K562 (cell line): ENCODE data around the gene GAB2. TPM values are rescaled to one million over a fixed set of nuclear protein-coding genes. Genes with fewer than 3 reads are reported as not detected.

Source experiments
- ATAC-seq: fragments of 200-7000 bp; cut with Tn5 transposase; 3 replicates; pipeline ENCODE4 v1.9.1; 2020; ENCODE audit warnings: moderate library complexity
- BruUV-seq: library from RNA; stranded (reverse); fragments of 400-500 nt; replicated peaks from 2 replicates; lab custom pipeline; 2021; lab: Mats Ljungman, UMichigan
- CTCF ChIA-PET: fragments of 300-600 bp; formaldehyde crosslinking; extraction: SDS; loops from one replicate; lab custom pipeline; 2021; ENCODE audit warnings: low intra/inter-chr PET ratio; lab: Yijun Ruan, JAX
- POLR2A ChIA-PET: fragments of 300-600, 350-650 bp; sonication (Branson Sonifier 250); formaldehyde crosslinking; extraction: SDS; loops from one replicate; lab custom pipeline; 2021; ENCODE audit warnings: antibody characterized with exemption, inconsistent platforms; lab: Yijun Ruan, JAX
- DNase-seq, 4 experiments: peaks; one replicate each; pipeline versions ENCODE4 v3.0.0 to v3.0.0-alpha.2; 2011 to 2018; ENCODE audit warnings: low spot score in 3 of 4, mixed read lengths in 3 of 4; ENCODE audit errors: extremely low read depth in 1 of 4
- FAIRE-seq: peaks from 2 replicates; lab custom pipeline; 2011; peaks lifted over from hg19 to GRCh38; lab: Jason Lieb, UNC
- H2AFZ ChIP-seq: 2 replicates; pipeline ENCODE4 v1.6.0; 2011; ENCODE audit warnings: low read depth, low read length, control low read depth, inconsistent platforms
- H3K27ac ChIP-seq: fragments of 200-600 bp; 3 replicates; pipeline ENCODE4 v1.8.0; 2011; ENCODE audit warnings: low read depth, mild to moderate bottlenecking, control low read depth, inconsistent platforms, low read length, moderate library complexity, mixed read lengths; ENCODE audit errors: extremely low read depth
- H3K27me3 ChIP-seq, 2 experiments: fragments of 300-600 bp in 1 of 2; 2 replicates in 1 of 2; 3 replicates in 1 of 2; pipeline versions ENCODE4 v1.6.0 to v1.8.0; 2011; ENCODE audit warnings: inconsistent platforms in 2 of 2, low read length in 2 of 2, mild to moderate bottlenecking in 1 of 2, mixed read lengths in 1 of 2, moderate library complexity in 1 of 2; ENCODE audit not compliant: control insufficient read depth in 2 of 2, insufficient read depth in 2 of 2
- H3K36me3 ChIP-seq: fragments of 300-600 bp; 3 replicates; pipeline ENCODE4 v1.8.0; 2011; ENCODE audit warnings: mild to moderate bottlenecking, low read length, inconsistent platforms; ENCODE audit not compliant: control insufficient read depth, insufficient read depth
- H3K4me1 ChIP-seq, 2 experiments: fragments of 200-600 bp in 1 of 2; replicated peaks in 1 of 2; 2 replicates in 1 of 2; 3 replicates in 1 of 2; pipeline versions ENCODE4 v1.5.1 to v1.8.0; 2011; ENCODE audit warnings: inconsistent platforms in 2 of 2, low read length in 2 of 2, mild to moderate bottlenecking in 1 of 2, mixed read lengths in 1 of 2, moderate library complexity in 1 of 2; ENCODE audit not compliant: control insufficient read depth in 2 of 2, insufficient read depth in 2 of 2
- H3K4me2 ChIP-seq: 2 replicates; pipeline ENCODE4 v1.6.1; 2011; ENCODE audit warnings: low read length, control low read depth, inconsistent platforms, mixed read lengths; ENCODE audit not compliant: insufficient read depth
- H3K4me3 ChIP-seq: fragments of 200-600 bp; sonication (generic), shearing (Covaris generic); 2 replicates; pipeline ENCODE4 v1.5.1; 2016; ENCODE audit warnings: control low read depth, inconsistent platforms
- H3K79me2 ChIP-seq: fragments of 200-600 bp; 3 replicates; pipeline ENCODE4 v1.8.0; 2011; ENCODE audit warnings: low read length, inconsistent platforms; ENCODE audit not compliant: control insufficient read depth, insufficient read depth
- H3K9ac ChIP-seq, 2 experiments: 2 replicates each; pipeline versions ENCODE4 v1.6.0 to v1.6.1; 2011; ENCODE audit warnings: low read depth in 2 of 2, low read length in 2 of 2, control low read depth in 1 of 2, inconsistent platforms in 1 of 2, mild to moderate bottlenecking in 1 of 2, mixed read lengths in 1 of 2; ENCODE audit not compliant: insufficient read depth in 1 of 2
- H3K9me1 ChIP-seq: one replicate; pipeline ENCODE4 v1.6.0; 2011; ENCODE audit warnings: inconsistent platforms, mild to moderate bottlenecking, low read length, moderate library complexity; ENCODE audit not compliant: control insufficient read depth, insufficient read depth
- H3K9me3 ChIP-seq: replicated peaks from 2 replicates; pipeline ENCODE4 v1.5.1; 2011; ENCODE audit warnings: low read depth, low read length, inconsistent platforms; ENCODE audit not compliant: control insufficient read depth, insufficient read depth
- H4K20me1 ChIP-seq: replicated peaks from 2 replicates; pipeline ENCODE4 v1.6.1; 2011; ENCODE audit warnings: low read length, inconsistent platforms, mixed read lengths; ENCODE audit not compliant: control insufficient read depth, insufficient read depth
- FOXJ3 ChIP-seq: sonication (generic); formaldehyde crosslinking; IDR thresholded peaks from 2 replicates; pipeline ENCODE4 v1.4.0; 2020; ENCODE audit warnings: mild to moderate bottlenecking, missing genetic modification reagents
- GTF2E2 ChIP-seq: fragments of 200-800 bp; sonication (Bioruptor generic); IDR thresholded peaks from 2 replicates; pipeline ENCODE4 v1.6.1; 2016; ENCODE audit warnings: missing genetic modification characterization, missing compliant biosample characterization
- MAX ChIP-seq: sonication (generic); formaldehyde crosslinking; IDR thresholded peaks from 2 replicates; pipeline ENCODE4 v1.9.0; 2022; ENCODE audit warnings: mild to moderate bottlenecking, missing genetic modification reagents
- XRCC4 ChIP-seq: IDR thresholded peaks from one replicate; pipeline ENCODE4 v1.6.1; 2011; ENCODE audit not compliant: insufficient read depth, insufficient read length; ENCODE audit errors: extremely low read depth
- ZNF24 ChIP-seq: fragments of 450-650 bp; IDR thresholded peaks from 2 replicates; pipeline ENCODE4 v1.6.1; 2016
- WGBS: fragments of 100-300 bp; shearing (Covaris generic); methylation state at CpG from one replicate; pipeline ENCODE4 v1.1.6; 2016; ENCODE audit warnings: low coverage, mixed read lengths; ENCODE audit not compliant: insufficient coverage; ENCODE audit errors: missing lambda C conversion rate; 5-methylcytosine and 5-hydroxymethylcytosine counted together
- in situ Hi-C: fragments of 300-500 bp; cut with MboI; formaldehyde crosslinking; loops from 4 replicates; pipeline ENCODE4 v1.15.0; 2018; ENCODE audit warnings: inconsistent platforms, mixed read lengths
- intact Hi-C: fragments of 100-400 bp; cut with micrococcal nuclease; formaldehyde crosslinking; loops from 2 replicates; pipeline ENCODE4 v1.14.2; 2022
- polyA plus RNA-seq, 8 experiments: library from polyadenylated mRNA; depleted of rRNA in 4 of 8; stranded (reverse) in 5 of 8; unstranded in 3 of 8; fragments of >200 nt; fragmentation: Nextera tagmentation in 2 of 8; fragmentation: Illumina TruSeq in 1 of 8; extraction: Ambion mirVana in 2 of 8; extraction: Trizol in 1 of 8; gene quantifications; 2 replicates each; pipeline versions ENCODE4 v1.2.1 to v1.2.3, GENCODE V29; 2011 to 2014; ENCODE audit warnings: inconsistent platforms in 1 of 8, missing spikeins in 1 of 8
- total RNA-seq, 7 experiments: library from RNA; depleted of rRNA in 6 of 7; stranded (reverse); fragments of >200 nt in 6 of 7; fragmentation: Illumina TruSeq in 2 of 7; extraction: Trizol in 2 of 7; gene quantifications; 2 replicates each; pipeline versions ENCODE4 v1.2.1 to v1.2.3, GENCODE V29; 2011 to 2021; ENCODE audit warnings: low replicate concordance in 1 of 7

Gene GAB2
- total and polyA plus RNA-seq, 9 of the 15 experiments (the other 6 are each of a cell fraction or from before 2014, with no cell fraction given): 2.3 to 35.2 (median 16.1) TPM

- in situ Hi-C loops: no loop called here
- Histone ChIP-seq H3K9ac (no peak overlapping the region), H3K9me3 (no peaks in the 10 kb centered on the region), H3K27ac (no peak overlapping the region), H3K4me1 (peaks cover 16 to 51% of the 10 kb centered on the region in 2 experiments; a peak in 4 of 5 replicates), H4K20me1 (no peaks in the 10 kb centered on the region), H3K36me3 (no peaks in the 10 kb centered on the region; the same call in 2 of the 3 replicates), H3K79me2 (no peaks in the 10 kb centered on the region), H2AFZ (no peak overlapping the region), H3K9me1 (no peaks in the 10 kb centered on the region), H3K4me3 (no peak overlapping the region), H3K27me3 (no peaks in the 10 kb centered on the region), H3K4me2 (no peak overlapping the region)
- CTCF ChIA-PET: no interaction called here
- TF ChIP-seq GTF2E2 (tag) (no peak), XRCC4 (no peak), FOXJ3 (no peak), ZNF24 (no peak), MAX (CRISPR knock-in tag) (no peak)
- intact Hi-C loops: no loop called here
- no peak for DNase-seq
- 83% methylated on average over 4 of the region's 4 CpGs for WGBS
- POLR2A ChIA-PET: interaction anchor here (0.6 to 1.2 kb wide), 2 partner anchors 33 to 120 kb away, joined by 3 to 4 read pairs; no protein-coding TSS in a partner anchor
- no TSS peak for BruUV-seq
- FAIRE-seq: no peak
- no peak for ATAC-seq
These were observed 7.9 kb upstream of the GAB2 start for GRCh38 chr11:78425399-78426070.
